ENCODE results near the gene LAMTOR4.

The LAMTOR4 gene

GRCh38 chr7:100148559-100149328 lies at the start of gene LAMTOR4:
LAMTOR4 (plus strand) TSS chr7:100148918; CDS start chr7:100148973, 55 bp downstream.
- peak; percentile 96 for DNase-seq (ENCODE audit: low read depth)

GRCh38 chr7:100099452-100099851 lies 49.3 kb upstream of the LAMTOR4 start:
- DNase-seq (ENCODE audit: low read depth): no peak

DNA sequence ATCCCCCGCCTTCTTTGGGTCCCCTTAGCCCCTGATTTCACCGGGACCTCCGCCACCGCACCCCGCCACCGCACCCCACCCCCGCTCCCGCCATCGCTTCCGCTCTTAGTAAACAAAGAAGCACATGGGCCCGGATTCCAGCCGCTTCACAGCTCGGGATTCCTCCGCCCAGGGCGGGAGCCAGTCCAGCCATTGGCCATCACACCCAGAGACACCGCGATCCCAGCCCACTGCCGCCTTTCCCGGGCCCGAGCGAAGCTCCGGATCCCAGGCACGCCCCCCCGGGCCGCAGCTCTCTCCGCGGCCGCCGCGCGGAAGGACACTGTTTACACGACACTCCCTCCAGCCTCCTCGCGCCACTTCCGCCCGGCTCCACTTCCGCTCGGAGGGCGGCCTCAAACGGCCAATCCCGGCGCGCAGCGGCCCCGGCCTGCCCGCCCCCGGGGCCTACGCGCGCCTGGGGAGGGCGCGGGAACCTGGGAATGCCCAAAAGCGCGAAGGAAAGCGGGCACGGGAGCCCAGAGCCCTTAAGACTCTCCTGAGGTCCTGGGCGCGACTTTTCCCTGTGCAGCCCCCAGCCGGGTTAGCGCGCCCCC lies 48.2 kb upstream of the LAMTOR4 start:
- peak; percentile 70 for DNase-seq (ENCODE audit: low read depth)

DNA sequence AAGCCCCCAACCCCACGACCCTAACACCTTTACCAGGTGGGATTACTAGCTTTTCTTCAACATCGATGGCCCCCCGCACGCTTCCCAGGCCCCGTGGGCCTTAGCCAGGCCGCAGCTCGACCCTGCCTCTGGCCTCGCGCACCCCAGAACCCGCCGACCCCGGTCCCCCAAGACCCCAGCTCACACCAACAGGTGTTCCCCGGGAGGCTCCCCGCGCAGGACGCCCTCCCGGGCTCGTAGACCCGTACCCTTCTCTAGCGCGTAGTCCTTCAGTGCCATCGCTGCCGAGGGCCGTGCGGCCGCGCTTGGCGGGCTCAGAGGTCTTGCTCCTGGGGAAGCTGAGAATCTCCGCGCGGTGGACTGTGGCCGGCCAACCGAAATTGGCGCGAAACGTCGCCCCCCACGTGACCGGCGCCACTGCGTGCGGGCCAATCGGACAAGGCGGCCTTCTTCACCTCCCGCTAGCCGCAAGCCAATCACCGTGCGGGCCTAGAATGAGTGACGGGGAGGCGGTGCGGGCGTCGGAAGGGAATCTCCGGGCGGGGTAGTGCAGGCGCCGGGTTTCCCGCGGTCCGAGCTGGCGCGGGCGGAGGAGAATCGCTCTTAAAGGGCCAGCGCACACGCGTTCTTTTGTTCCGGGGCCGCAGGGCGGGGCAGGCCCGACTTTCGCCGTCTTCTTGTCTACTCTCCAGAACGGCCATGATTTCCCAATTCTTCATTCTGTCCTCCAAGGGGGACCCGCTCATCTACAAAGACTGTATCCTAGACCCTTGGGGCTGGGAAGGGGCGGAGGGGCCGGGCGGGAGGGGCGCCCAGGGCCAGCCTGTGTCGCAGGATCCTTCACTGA lies 47.5 kb upstream of the LAMTOR4 start, which contains the start of the genes AP4M1 and MCM7:
Gene AP4M1, plus strand, starts transcription at position 628 of the 847 bp plus-strand sequence. Its CDS starts 72 bp downstream, at position 700.
Gene MCM7, minus strand, starts transcription at position 382 of the 847 bp plus-strand sequence. Its CDS starts 103 bp downstream, at position 279.
- peak; percentile 94 for DNase-seq (ENCODE audit: low read depth)

- no peak for DNase-seq (ENCODE audit: low read depth)
Observed at GRCh38 chr7:100102950-100103840, 45.5 kb upstream of the LAMTOR4 start.

DNA sequence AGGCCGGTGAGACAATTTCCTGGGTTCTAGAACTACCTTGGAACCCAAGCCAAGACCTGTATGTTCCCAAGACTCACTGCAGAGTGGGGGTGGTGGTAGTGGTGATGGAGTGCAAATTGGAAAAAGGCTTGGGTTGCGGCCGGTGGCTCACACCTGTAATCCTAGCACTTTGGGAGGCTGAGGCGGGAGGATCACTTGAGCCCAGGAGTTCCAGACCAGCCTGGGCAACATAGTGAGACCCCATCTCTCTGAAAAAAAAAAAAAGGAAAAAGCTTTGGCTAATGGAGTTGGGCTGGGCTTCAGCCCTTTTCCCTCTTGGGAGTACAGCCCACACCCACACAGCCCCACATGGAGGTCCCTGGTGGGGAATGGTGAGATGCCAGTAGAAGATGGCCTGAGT lies 43.2 kb upstream of the LAMTOR4 start:
- DNase-seq (ENCODE audit: low read depth): no peak

DNA sequence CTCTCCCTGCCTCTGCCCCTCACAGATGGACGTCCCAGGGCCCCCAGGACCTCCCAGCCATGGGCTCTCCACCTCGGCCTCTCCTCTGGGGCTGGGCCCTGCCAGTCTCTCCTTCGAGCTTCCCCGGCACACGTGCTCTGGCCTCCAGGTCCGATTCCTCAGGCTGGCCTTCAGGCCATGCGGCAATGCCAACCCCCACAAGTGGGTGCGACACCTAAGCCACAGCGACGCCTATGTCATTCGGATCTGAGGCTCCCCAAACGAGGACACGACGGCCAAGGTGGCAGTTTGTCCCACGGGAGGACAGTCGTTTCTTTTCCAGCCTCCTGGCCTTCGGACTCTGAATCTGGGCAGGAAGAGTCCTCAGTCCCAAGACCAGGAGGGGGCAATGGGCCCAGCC lies 42.1 kb upstream of the LAMTOR4 start:
- DNase-seq (ENCODE audit: low read depth): no peak

- DNase-seq (ENCODE audit: low read depth): no peak
Observed at GRCh38 chr7:100107125-100107737, 41.5 kb upstream of the LAMTOR4 start.

DNA sequence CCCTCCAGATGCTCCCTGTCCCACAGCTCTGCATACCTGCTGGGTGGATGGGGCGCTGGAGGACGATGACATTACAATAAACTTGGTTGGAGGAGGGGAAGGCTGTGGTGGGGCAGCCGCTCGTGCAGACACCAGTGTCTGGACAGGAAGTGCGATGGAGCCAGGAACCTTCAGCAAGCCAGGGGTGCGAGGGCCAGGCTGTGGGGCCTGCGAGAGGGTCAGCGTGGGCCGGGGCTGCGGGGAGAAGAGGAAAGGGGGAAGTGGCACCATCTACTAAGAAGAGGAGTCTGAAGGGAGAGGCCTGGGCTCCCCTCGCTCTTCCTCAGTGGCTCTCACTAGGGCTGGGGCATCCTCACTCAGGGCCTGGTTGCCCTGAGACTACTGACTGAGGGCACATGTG lies 40.8 kb upstream of the LAMTOR4 start:
- DNase-seq (ENCODE audit: low read depth): no peak

GRCh38 chr7:100109521-100110163 lies 39.1 kb upstream of the LAMTOR4 start:
- no peak for DNase-seq (ENCODE audit: low read depth)

GRCh38 chr7:100111156-100111555 lies 37.6 kb upstream of the LAMTOR4 start:
- DNase-seq (ENCODE audit: low read depth): no peak

DNA sequence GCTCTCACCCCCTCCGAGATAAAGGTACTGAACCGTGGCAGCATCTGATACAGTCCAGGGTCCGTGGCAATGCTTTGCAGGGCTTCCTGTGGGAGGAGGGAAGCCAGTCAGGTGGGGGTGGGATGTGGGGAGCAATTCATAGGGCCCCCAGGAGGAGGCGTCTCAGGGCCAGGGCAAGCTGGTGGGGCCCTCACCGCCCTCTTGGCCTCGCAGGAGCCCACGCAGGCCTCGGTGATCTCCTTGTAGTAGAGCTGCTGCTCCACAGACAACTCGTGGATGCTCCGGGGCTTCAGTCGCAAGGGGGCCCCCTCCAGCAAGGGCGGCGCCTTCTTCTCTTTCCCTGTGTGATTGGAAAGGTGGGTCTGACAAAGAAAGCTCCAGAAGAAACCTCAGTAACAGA lies 36.8 kb upstream of the LAMTOR4 start:
- no peak for DNase-seq (ENCODE audit: low read depth)

- DNase-seq (ENCODE audit: low read depth): no peak
Observed at GRCh38 chr7:100115026-100115425, 33.7 kb upstream of the LAMTOR4 start.

DNA sequence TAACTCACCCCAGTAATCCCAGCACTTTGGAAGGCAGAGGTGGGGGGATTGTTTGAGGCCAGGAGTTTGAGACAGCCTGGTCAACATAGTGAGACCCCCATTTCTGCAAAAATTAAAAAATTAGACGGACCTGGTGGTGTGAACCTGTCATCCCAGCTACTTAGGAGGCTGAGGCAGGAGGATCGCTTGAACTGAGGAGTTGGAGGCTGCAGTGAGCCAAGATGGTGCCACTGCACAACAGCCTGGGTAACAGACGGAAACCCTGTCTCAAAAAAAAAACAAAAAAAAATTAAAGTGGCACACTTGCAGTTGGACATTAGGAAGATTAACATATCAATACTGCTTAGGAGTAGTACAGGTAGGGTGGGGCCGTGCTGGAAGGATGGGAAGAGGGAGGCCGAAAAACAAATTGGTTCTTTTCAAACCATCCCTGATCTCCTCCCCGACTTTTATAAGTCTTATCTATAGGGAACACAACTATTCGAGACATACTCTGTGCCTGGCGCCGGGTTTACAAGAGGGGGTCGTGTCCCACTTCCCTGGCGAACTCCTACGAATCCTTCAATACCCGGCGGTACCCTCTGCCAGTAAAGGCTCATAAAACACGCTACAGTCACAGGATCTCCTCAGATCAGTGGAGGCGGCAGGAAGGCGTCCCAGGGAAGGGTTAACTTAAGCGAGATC lies 30.2 kb upstream of the LAMTOR4 start:
- DNase-seq (ENCODE audit: low read depth): no peak

- peak; percentile 94 for DNase-seq (ENCODE audit: low read depth)
Observed at GRCh38 chr7:100119072-100119969, 29.4 kb upstream of the LAMTOR4 start, which contains the start of the genes CNPY4 and TAF6. CNPY4 (plus strand) TSS chr7:100119634; CDS start chr7:100119745, 111 bp downstream. TAF6 (minus strand) TSS chr7:100119358; CDS start chr7:100114209, 5,149 bp downstream.

GRCh38 chr7:100119970-100120732 lies 28.6 kb upstream of the LAMTOR4 start:
- peak; percentile 44 for DNase-seq (ENCODE audit: low read depth)

- no peak for DNase-seq (ENCODE audit: low read depth)
Observed at GRCh38 chr7:100120733-100121036, 28.0 kb upstream of the LAMTOR4 start.

- DNase-seq (ENCODE audit: low read depth): no peak
Observed at GRCh38 chr7:100122067-100122466, 26.7 kb upstream of the LAMTOR4 start.

All from stimulated activated CD8-positive, alpha-beta memory T cell treated with anti-CD3 and anti-CD28 coated beads, Interleukin-12 subunit alpha, Interleukin-12 subunit beta, amount 100 ng/mL, for 1 hour (primary cell).